GM19467 (cell line): ENCODE data around the gene CD47.
A peak's percentile ranks its signal among the peaks of the same experiment; 100 is the strongest.

ENCODE experiments used
- ATAC-seq: cut with Tn5 transposase; IDR thresholded peaks from one replicate; pipeline ENCODE4 v1.9.1; 2021; ENCODE audit warnings: mild to moderate bottlenecking, moderate library complexity; ENCODE audit not compliant: unreplicated experiment

CD47 gene

DNA sequence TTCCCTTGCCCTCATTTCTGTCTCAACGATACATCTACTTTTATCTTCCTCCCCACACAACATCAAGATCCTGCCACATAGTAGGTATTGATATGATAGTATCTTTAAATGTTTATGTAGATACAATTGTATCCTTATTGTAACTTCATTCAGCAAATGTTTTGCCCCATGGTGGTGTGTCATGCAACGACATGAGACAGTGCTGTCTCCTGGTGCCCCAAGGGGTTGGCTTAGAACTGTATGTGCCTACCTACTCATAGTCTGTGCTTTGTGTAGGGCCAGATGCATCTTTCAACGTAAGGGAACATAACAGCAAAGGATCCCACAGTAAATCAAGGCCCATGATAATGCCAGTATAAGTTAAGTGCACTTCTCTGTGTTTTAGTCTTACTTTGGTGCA is 2.8 kb upstream of the CD47 start:
- ATAC-seq = no peak

GRCh38 chr3:108093021-108093420 is 2.2 kb upstream of the CD47 start:
- no peak for ATAC-seq

DNA sequence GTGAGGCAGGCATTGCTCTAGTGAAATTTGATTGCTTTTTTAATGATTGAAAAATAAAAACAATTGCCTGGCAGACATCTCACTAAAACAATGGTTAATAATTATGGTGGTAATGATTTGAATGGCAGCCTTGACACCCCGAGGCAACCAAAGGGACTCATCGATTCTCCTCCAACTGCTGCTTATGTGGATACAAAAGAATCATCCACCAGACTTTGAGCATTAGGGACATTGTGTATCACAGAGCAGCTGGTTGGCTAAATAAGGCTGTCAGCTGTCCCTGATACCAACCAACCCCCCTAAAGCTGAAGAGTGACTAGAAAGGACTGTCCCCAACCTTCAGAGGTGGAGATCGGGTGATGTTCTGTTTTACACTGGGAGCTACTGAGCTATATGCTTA is 1.7 kb upstream of the CD47 start:
- ATAC-seq = no peak

- ATAC-seq = no peak
Measured at GRCh38 chr3:108091498-108092250, 843 bp upstream of the CD47 start.

DNA sequence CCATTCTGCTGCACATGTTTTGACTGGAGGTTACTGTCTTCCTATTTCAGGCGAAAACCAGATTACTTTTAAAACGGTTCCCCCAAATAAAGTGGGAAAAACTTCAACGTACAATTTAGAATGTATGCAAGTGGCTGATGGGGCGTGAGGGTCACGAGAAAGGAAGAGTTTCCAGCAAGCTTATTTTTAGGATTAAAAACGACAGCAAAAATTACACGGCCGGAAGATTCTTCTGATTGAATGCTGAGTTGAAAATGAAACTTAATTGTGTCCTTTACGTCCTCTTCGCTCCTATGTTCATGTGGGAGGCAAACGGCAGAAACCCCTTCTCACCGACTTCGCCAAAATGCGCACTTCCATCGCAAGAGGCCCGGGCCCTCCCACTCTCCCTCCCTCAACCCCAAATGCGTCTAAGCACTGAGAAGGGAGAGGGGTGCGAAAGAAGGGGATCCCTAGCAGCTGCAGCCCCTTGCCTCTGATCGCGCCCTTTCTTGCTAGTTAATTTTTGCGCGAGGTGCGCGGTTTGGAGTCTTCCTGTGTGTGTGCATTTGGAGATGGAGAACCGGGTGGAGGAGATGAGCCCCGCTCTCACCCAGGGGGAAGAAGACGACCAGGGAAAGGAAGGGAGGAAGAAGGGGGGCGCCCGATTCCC is 656 bp downstream of the CD47 start:
- peak; percentile 8 for ATAC-seq

DNA sequence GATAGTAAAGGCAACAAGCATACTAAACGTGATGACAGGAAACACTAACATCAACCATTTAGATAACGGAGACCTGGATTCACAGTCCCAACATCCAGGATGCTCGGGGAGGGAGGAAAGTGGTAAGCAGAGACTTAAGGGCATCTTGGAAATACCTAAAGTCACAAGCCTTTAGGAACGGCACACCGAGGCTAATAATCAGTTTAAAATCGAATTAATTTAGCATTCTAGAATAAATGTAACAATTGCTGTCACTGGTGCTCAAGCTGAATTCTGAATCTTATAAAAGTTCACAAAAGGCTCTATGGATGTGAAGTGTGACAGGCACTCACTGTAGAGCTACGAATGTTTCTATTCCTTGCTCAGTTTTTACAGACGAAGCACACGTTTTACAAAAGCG is 1.3 kb downstream of the CD47 start:
- no peak for ATAC-seq

DNA sequence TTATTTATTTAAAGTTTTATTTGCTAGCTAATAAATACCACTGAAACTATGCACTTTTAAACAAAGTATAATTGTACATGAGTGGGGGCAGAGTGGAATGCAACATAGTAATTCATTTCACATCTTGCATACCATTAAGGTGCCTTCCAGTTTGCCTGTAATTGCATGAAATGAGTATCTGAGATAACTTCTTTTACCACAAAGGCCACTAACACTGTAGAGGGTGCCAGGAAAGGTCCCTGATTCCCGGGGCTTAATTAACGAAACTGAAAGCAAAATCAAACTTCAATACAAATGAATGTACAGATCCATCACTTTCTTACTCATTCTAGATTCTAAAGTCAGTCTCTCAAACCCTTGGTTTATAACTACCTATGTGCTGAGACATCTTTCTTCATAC is 2.1 kb downstream of the CD47 start:
- peak; percentile 38 for ATAC-seq

DNA sequence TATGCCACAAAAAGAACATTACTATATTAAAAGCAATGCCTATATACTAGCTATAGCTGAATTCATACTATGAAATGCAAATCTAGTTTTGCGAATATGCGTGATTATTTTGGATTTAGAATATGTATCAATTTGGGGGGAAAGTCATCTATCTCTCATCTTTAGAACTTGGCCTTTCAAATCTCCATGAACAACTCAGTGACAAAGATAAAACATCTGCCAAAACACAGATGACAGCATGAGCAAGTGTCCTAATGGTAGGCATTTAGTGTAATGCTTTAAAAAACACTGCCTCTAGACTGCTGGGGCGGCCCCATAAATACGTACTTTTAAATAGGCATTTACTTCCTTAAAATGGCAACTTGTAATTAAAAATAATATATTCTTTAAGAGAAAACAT is 2.7 kb downstream of the CD47 start:
- ATAC-seq = no peak

DNA sequence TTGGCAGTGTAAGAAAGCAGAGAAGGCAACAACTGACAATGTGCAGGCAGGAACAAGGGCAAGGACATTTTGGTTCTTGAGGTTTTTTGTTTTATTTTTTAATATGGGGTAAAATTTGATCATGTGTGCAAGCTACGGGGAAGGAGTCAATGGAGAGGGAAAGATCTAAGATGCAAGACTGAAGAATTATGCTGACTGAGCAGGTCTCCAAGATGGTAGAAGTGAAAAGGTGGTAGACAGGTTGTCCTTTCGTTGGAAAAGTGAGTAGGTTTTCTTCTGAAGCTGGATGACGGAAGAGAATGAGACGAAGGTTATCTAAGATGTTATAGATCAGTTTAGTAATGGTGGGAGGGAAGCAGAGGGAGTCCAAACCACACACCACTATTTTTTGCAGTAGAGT is 4.2 kb downstream of the CD47 start:
- ATAC-seq = no peak

GRCh38 chr3:108085810-108086350 is 5.0 kb downstream of the CD47 start:
- no peak for ATAC-seq

- ATAC-seq = no peak
Measured at GRCh38 chr3:108085370-108085769, 5.5 kb downstream of the CD47 start.

GRCh38 chr3:108079877-108080276 is 11.0 kb downstream of the CD47 start:
- no peak for ATAC-seq

DNA sequence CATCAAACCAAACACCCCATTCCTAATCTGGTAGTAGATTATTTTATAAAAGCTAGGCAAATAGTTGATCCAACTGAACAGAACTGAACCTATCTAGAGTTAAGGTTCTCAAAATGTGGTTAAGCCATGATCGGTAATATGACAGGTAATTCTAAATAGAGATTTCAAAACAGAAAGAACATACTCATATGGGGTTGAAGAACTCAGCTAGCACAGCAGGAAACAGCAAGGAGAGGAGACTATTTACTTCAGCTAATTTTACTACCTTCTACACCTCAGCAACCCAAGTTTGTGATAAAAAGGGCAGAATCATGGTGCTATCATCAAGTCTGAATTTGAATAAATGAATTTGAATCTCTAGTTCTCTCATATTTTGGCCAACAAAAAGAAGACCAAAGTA is 11.8 kb downstream of the CD47 start:
- ATAC-seq = no peak

- no peak for ATAC-seq
Measured at GRCh38 chr3:108076564-108076963, 14.3 kb downstream of the CD47 start.

GRCh38 chr3:108073764-108074431 is 16.9 kb downstream of the CD47 start:
- no peak for ATAC-seq

- ATAC-seq = no peak
Measured at GRCh38 chr3:108071368-108071767, 19.5 kb downstream of the CD47 start.

DNA sequence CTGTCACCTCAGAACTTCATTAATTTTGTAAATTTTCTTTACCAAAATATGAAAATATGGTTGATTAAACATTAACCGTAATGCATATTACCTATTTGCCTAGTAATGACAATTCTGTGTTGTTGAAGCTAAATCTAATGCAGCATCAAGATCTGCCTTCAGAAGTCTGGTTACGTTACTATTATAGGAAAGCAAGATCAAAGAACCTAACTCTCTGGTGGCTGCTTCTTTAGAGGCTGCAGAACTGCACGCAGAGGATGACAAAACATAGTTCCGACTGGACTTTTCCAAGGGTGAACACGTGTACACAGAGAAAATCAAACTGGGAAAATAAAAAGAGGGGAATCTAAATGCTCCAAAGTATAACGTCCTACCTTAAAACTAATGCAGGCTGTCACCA is 20.5 kb downstream of the CD47 start:
- ATAC-seq = no peak

GRCh38 chr3:108067768-108068167 is 23.1 kb downstream of the CD47 start:
- ATAC-seq = no peak

DNA sequence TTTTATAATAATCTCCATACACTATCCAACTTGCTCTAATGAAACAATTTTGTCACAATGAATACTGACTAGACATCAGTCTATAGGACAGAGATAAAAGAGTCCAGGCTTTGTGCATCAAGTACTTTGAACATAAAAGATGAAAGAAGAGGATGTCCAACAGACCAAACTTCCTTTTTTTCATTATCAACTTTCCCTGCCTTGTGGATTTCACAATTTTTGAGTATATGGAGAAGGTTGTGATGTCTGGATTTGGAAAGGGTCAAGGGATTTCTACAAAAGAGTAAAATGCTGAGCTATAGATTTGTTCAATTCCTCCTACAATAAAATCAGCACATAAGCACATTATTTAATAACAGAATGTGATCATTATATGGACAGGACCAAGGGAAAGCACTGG is 25.7 kb downstream of the CD47 start:
- ATAC-seq = no peak

DNA sequence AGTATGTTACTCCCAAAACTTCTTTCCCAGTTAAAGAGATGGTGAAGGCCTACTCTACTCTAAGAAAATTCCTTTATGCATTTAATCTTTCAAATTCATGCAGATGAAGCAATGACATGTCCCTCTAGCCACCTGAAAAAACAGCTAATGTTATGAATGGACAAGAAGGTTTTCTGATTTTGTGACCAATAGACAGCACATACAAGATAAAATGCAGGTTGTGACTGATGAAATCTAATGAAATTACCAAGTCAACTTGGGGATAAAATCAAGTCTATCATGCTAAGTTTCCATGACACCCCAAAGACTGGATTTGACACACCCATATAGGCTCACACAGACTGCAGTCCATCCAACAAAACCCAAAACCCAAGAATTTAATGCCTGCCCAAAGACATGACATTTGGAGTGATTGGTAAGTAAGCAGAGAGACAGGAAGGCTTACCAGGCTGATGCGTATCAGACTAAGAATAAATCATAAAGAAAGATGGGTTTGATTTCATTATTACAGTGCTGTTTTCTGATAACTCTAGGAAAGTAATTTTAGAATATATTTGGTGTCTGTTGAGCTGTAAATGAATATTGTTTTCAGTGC is 26.4 kb downstream of the CD47 start:
- no peak for ATAC-seq

- ATAC-seq = no peak
Measured at GRCh38 chr3:108062051-108062450, 28.8 kb downstream of the CD47 start.

DNA sequence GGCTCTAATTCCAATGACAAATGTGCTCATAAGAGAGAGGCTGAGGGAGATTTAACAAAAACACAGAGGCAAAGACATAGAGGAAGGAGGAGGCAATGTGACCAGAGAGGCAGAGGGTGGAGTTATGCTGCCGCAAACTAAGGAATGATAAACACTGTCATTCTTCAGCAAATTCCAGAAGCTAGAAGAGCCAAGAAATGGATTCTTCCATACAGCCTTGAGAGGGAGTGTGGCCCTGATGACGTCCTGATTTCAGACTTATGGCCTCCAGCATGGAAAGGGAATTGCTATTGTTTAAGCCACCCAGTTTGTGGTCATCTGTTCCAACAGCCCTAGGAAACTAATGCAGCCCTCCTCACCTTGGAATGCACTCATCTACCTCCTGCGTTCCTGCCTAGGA is 30.5 kb downstream of the CD47 start:
- no peak for ATAC-seq
